K562 (cell line): ENCODE results near the gene GPHA2. TPM values are rescaled to one million over a fixed set of nuclear protein-coding genes. Genes with fewer than 3 reads are reported as not detected.

Experiments
- ATAC-seq: fragments of 200-7000 bp; cut with Tn5 transposase; 3 replicates; pipeline ENCODE4 v1.9.1; 2020; ENCODE audit warnings: moderate library complexity
- BruUV-seq: library from RNA; stranded (reverse); fragments of 400-500 nt; replicated peaks from 2 replicates; lab custom pipeline; 2021; lab: Mats Ljungman, UMichigan
- CTCF ChIA-PET: fragments of 300-600 bp; formaldehyde crosslinking; extraction: SDS; loops from one replicate; lab custom pipeline; 2021; ENCODE audit warnings: low intra/inter-chr PET ratio; lab: Yijun Ruan, JAX
- POLR2A ChIA-PET: fragments of 300-600, 350-650 bp; sonication (Branson Sonifier 250); formaldehyde crosslinking; extraction: SDS; loops from one replicate; lab custom pipeline; 2021; ENCODE audit warnings: antibody characterized with exemption, inconsistent platforms; lab: Yijun Ruan, JAX
- DNase-seq, 4 experiments: peaks; one replicate each; pipeline versions ENCODE4 v3.0.0 to v3.0.0-alpha.2; 2011 to 2018; ENCODE audit warnings: low spot score in 3 of 4, mixed read lengths in 3 of 4; ENCODE audit errors: extremely low read depth in 1 of 4
- FAIRE-seq: peaks from 2 replicates; lab custom pipeline; 2011; peaks lifted over from hg19 to GRCh38; lab: Jason Lieb, UNC
- H2AFZ ChIP-seq: 2 replicates; pipeline ENCODE4 v1.6.0; 2011; ENCODE audit warnings: low read depth, low read length, control low read depth, inconsistent platforms
- H3K27ac ChIP-seq: fragments of 200-600 bp; 3 replicates; pipeline ENCODE4 v1.8.0; 2011; ENCODE audit warnings: low read depth, mild to moderate bottlenecking, control low read depth, inconsistent platforms, low read length, moderate library complexity, mixed read lengths; ENCODE audit errors: extremely low read depth
- H3K27me3 ChIP-seq, 2 experiments: fragments of 300-600 bp in 1 of 2; 2 replicates in 1 of 2; 3 replicates in 1 of 2; pipeline versions ENCODE4 v1.6.0 to v1.8.0; 2011; ENCODE audit warnings: inconsistent platforms in 2 of 2, low read length in 2 of 2, mild to moderate bottlenecking in 1 of 2, mixed read lengths in 1 of 2, moderate library complexity in 1 of 2; ENCODE audit not compliant: control insufficient read depth in 2 of 2, insufficient read depth in 2 of 2
- H3K36me3 ChIP-seq: fragments of 300-600 bp; 3 replicates; pipeline ENCODE4 v1.8.0; 2011; ENCODE audit warnings: mild to moderate bottlenecking, low read length, inconsistent platforms; ENCODE audit not compliant: control insufficient read depth, insufficient read depth
- H3K4me1 ChIP-seq, 2 experiments: fragments of 200-600 bp in 1 of 2; replicated peaks in 1 of 2; 2 replicates in 1 of 2; 3 replicates in 1 of 2; pipeline versions ENCODE4 v1.5.1 to v1.8.0; 2011; ENCODE audit warnings: inconsistent platforms in 2 of 2, low read length in 2 of 2, mild to moderate bottlenecking in 1 of 2, mixed read lengths in 1 of 2, moderate library complexity in 1 of 2; ENCODE audit not compliant: control insufficient read depth in 2 of 2, insufficient read depth in 2 of 2
- H3K4me2 ChIP-seq: 2 replicates; pipeline ENCODE4 v1.6.1; 2011; ENCODE audit warnings: low read length, control low read depth, inconsistent platforms, mixed read lengths; ENCODE audit not compliant: insufficient read depth
- H3K4me3 ChIP-seq: fragments of 200-600 bp; sonication (generic), shearing (Covaris generic); 2 replicates; pipeline ENCODE4 v1.5.1; 2016; ENCODE audit warnings: control low read depth, inconsistent platforms
- H3K79me2 ChIP-seq: fragments of 200-600 bp; 3 replicates; pipeline ENCODE4 v1.8.0; 2011; ENCODE audit warnings: low read length, inconsistent platforms; ENCODE audit not compliant: control insufficient read depth, insufficient read depth
- H3K9ac ChIP-seq, 2 experiments: 2 replicates each; pipeline versions ENCODE4 v1.6.0 to v1.6.1; 2011; ENCODE audit warnings: low read depth in 2 of 2, low read length in 2 of 2, control low read depth in 1 of 2, inconsistent platforms in 1 of 2, mild to moderate bottlenecking in 1 of 2, mixed read lengths in 1 of 2; ENCODE audit not compliant: insufficient read depth in 1 of 2
- H3K9me1 ChIP-seq: one replicate; pipeline ENCODE4 v1.6.0; 2011; ENCODE audit warnings: inconsistent platforms, mild to moderate bottlenecking, low read length, moderate library complexity; ENCODE audit not compliant: control insufficient read depth, insufficient read depth
- H3K9me3 ChIP-seq: replicated peaks from 2 replicates; pipeline ENCODE4 v1.5.1; 2011; ENCODE audit warnings: low read depth, low read length, inconsistent platforms; ENCODE audit not compliant: control insufficient read depth, insufficient read depth
- H4K20me1 ChIP-seq: replicated peaks from 2 replicates; pipeline ENCODE4 v1.6.1; 2011; ENCODE audit warnings: low read length, inconsistent platforms, mixed read lengths; ENCODE audit not compliant: control insufficient read depth, insufficient read depth
- AFF4 ChIP-seq: sonication (generic); formaldehyde crosslinking; IDR thresholded peaks from 2 replicates; pipeline ENCODE4 v1.8.0; 2023; ENCODE audit warnings: mild to moderate bottlenecking, missing genetic modification reagents
- CBFA2T3 ChIP-seq: fragments of 450-650 bp; IDR thresholded peaks from 2 replicates; pipeline ENCODE4 v1.6.1; 2017
- CHD4 ChIP-seq: fragments of 200-600 bp; sonication (generic); IDR thresholded peaks from 3 replicates; pipeline ENCODE4 v1.6.1; 2012; ENCODE audit warnings: low read depth, mild to moderate bottlenecking, mixed read lengths, low read length, inconsistent platforms; ENCODE audit not compliant: insufficient read depth, insufficient replicate concordance, poor library complexity, severe bottlenecking
- KLF10 ChIP-seq: fragments of 250-450 bp; sonication (Bioruptor Pico); IDR thresholded peaks from 2 replicates; pipeline ENCODE4 v1.6.1; 2021; ENCODE audit warnings: matching md5 sums
- NELFE ChIP-seq: IDR thresholded peaks from 2 replicates; pipeline ENCODE4 v1.6.1; 2011; ENCODE audit warnings: mild to moderate bottlenecking; ENCODE audit not compliant: insufficient read depth, insufficient read length
- NEUROD1 ChIP-seq: fragments of 150-350 bp; IDR thresholded peaks from 2 replicates; pipeline ENCODE4 v1.6.1; 2014; ENCODE audit warnings: borderline replicate concordance, low read length, low read depth; ENCODE audit not compliant: partially characterized antibody
- PRPF4 ChIP-seq: fragments of 200-400 bp; formaldehyde crosslinking; IDR thresholded peaks from one replicate; pipeline ENCODE4 v1.6.1; 2017; ENCODE audit warnings: low read length, low read depth, mild to moderate bottlenecking; ENCODE audit not compliant: insufficient read depth, poor library complexity, severe bottlenecking
- RUNX1 ChIP-seq: sonication (generic); IDR thresholded peaks from 2 replicates; pipeline ENCODE4 v1.6.1; 2016; ENCODE audit warnings: antibody characterized with exemption, low read depth
- SMAD1 ChIP-seq: fragments of 150-350 bp; IDR thresholded peaks from 2 replicates; pipeline ENCODE4 v1.6.1; 2014; ENCODE audit warnings: low read length, low read depth; ENCODE audit not compliant: partially characterized antibody
- SMARCB1 ChIP-seq: IDR thresholded peaks from 2 replicates; pipeline ENCODE4 v1.6.1; 2011; ENCODE audit warnings: improper control_type of control experiment, low read depth; ENCODE audit not compliant: insufficient read length
- TFAP4 ChIP-seq: sonication (generic); formaldehyde crosslinking; IDR thresholded peaks from 2 replicates; pipeline ENCODE4 v1.8.0; 2022; ENCODE audit warnings: missing genetic modification reagents, mild to moderate bottlenecking, moderate library complexity, borderline replicate concordance
- WGBS: fragments of 100-300 bp; shearing (Covaris generic); methylation state at CpG from one replicate; pipeline ENCODE4 v1.1.6; 2016; ENCODE audit warnings: low coverage, mixed read lengths; ENCODE audit not compliant: insufficient coverage; ENCODE audit errors: missing lambda C conversion rate; 5-methylcytosine and 5-hydroxymethylcytosine counted together
- in situ Hi-C: fragments of 300-500 bp; cut with MboI; formaldehyde crosslinking; loops from 4 replicates; pipeline ENCODE4 v1.15.0; 2018; ENCODE audit warnings: inconsistent platforms, mixed read lengths
- intact Hi-C: fragments of 100-400 bp; cut with micrococcal nuclease; formaldehyde crosslinking; loops from 2 replicates; pipeline ENCODE4 v1.14.2; 2022
- polyA plus RNA-seq, 8 experiments: library from polyadenylated mRNA; depleted of rRNA in 4 of 8; stranded (reverse) in 5 of 8; unstranded in 3 of 8; fragments of >200 nt; fragmentation: Nextera tagmentation in 2 of 8; fragmentation: Illumina TruSeq in 1 of 8; extraction: Ambion mirVana in 2 of 8; extraction: Trizol in 1 of 8; gene quantifications; 2 replicates each; pipeline versions ENCODE4 v1.2.1 to v1.2.3, GENCODE V29; 2011 to 2014; ENCODE audit warnings: inconsistent platforms in 1 of 8, missing spikeins in 1 of 8
- total RNA-seq, 7 experiments: library from RNA; depleted of rRNA in 6 of 7; stranded (reverse); fragments of >200 nt in 6 of 7; fragmentation: Illumina TruSeq in 2 of 7; extraction: Trizol in 2 of 7; gene quantifications; 2 replicates each; pipeline versions ENCODE4 v1.2.1 to v1.2.3, GENCODE V29; 2011 to 2021; ENCODE audit warnings: low replicate concordance in 1 of 7
- TF ChIP-seq, protein P1 (sequence below), 2 experiments: IDR thresholded peaks in 1 of 2; conservative IDR thresholded peaks in 1 of 2; 2 replicates each; pipeline ENCODE4 v1.6.1; 2016; ENCODE audit warnings: low read depth in 2 of 2, mild to moderate bottlenecking in 1 of 2, missing compliant biosample characterization in 1 of 2, missing genetic modification characterization in 1 of 2, moderate library complexity in 1 of 2

The GPHA2 gene
- total and polyA plus RNA-seq, 9 of the 15 experiments (the other 6 are each of a cell fraction or from before 2014, with no cell fraction given): 0.17 to 0.22 TPM; not detected in 7

GRCh38 chr11:64919627-64920026, 16.1 kb downstream of the GPHA2 start:
- intact Hi-C loops: no loop called here
- ATAC-seq: no peak
- TF ChIP-seq AFF4 (CRISPR knock-in tag): no peak
- no peak for TF ChIP-seq CBFA2T3
- TF ChIP-seq SMAD1: no peak
- TF ChIP-seq SMARCB1: no peak
- TF ChIP-seq NELFE: no peak
- TF ChIP-seq, protein P1, sequence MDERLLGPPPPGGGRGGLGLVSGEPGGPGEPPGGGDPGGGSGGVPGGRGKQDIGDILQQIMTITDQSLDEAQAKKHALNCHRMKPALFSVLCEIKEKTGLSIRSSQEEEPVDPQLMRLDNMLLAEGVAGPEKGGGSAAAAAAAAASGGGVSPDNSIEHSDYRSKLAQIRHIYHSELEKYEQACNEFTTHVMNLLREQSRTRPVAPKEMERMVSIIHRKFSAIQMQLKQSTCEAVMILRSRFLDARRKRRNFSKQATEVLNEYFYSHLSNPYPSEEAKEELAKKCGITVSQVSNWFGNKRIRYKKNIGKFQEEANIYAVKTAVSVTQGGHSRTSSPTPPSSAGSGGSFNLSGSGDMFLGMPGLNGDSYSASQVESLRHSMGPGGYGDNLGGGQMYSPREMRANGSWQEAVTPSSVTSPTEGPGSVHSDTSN (CRISPR knock-in tag; IDR thresholded peaks at IDR 0.05; ENCODE audit: low read depth): no peak
- TF ChIP-seq, protein P1 (tag; conservative IDR thresholded peaks at IDR 0.05; ENCODE audit: low read depth): no peak
- TF ChIP-seq CHD4: no peak
- TF ChIP-seq TFAP4 (CRISPR knock-in tag): no peak
- no peak for TF ChIP-seq RUNX1
- TF ChIP-seq KLF10: no peak
- no peak for TF ChIP-seq PRPF4
- no peak for TF ChIP-seq NEUROD1

More at GRCh38 chr11:64919627-64920026, 16.1 kb downstream of the GPHA2 start:
- in situ Hi-C loops: no loop called here
- Histone ChIP-seq H3K4me1 (peaks cover 25 to 46% of the 10 kb centered on the region in 2 experiments; a peak in 4 of 5 replicates), H3K27me3 (no peaks in the 10 kb centered on the region), H3K36me3 (no peaks in the 10 kb centered on the region; the same call in 2 of the 3 replicates), H3K4me3 (no peak overlapping the region), H3K79me2 (peaks cover 26% of the 10 kb centered on the region), H3K4me2 (no peak overlapping the region), H3K9me3 (no peaks in the 10 kb centered on the region), H3K27ac (no peak overlapping the region), H4K20me1 (no peaks in the 10 kb centered on the region), H2AFZ (no peak overlapping the region), H3K9ac (no peak overlapping the region), H3K9me1 (no peaks in the 10 kb centered on the region)
- ChIA-PET CTCF (no interaction called here), POLR2A (no interaction called here)
- WGBS: 79% methylated on average over 8 of the region's 8 CpGs
- FAIRE-seq: no peak
- no TSS peak for BruUV-seq
- DNase-seq: no peak
